ENCODE results near the gene SGIP1. TPM values are rescaled to one million over a fixed set of nuclear protein-coding genes. Genes with fewer than 3 reads are reported as not detected.
"Not testable (repeated sequence)": the region's sequence is repeated elsewhere in the genome, so short reads cannot be mapped to it uniquely, and the experiment has no call there.

The SGIP1 gene
- total RNA-seq, 2 donors from 2014 or later = 3.1 TPM; not detected in 1

DNA sequence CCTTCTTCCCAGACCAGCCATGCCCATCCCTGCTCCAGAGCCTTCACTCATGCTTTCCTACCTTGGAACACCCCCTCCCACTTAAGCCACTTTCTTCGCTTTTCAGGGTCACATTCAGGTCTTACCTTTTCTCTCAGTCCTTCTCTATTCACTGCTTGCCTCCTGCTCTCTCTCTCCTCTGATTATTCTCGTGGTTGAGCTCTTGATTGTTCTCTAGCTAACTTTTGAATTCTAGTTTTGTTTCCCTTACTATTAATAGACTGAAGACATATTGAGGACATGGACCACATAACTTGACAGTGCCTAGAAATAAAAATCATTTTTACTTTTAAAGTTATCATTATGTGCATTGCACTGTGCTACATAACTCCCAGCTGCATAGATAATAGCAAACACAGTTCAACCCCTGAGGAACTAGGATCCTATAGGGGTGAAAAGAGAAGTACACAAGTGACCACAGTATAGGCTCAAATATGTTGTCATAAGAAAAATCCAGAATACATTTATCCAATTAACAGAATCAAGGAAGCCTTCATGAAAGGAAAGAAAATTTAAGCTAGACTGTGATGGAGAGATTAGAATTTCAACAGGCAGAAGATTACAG is 245.6 kb downstream of the SGIP1 start:
- WGBS, 2 donors = 60 to 70% methylated on average over 2 of the region's 2 CpGs
- H3K4me1 ChIP-seq = no peaks in the 10 kb centered on the region
- TF ChIP-seq, protein P1, sequence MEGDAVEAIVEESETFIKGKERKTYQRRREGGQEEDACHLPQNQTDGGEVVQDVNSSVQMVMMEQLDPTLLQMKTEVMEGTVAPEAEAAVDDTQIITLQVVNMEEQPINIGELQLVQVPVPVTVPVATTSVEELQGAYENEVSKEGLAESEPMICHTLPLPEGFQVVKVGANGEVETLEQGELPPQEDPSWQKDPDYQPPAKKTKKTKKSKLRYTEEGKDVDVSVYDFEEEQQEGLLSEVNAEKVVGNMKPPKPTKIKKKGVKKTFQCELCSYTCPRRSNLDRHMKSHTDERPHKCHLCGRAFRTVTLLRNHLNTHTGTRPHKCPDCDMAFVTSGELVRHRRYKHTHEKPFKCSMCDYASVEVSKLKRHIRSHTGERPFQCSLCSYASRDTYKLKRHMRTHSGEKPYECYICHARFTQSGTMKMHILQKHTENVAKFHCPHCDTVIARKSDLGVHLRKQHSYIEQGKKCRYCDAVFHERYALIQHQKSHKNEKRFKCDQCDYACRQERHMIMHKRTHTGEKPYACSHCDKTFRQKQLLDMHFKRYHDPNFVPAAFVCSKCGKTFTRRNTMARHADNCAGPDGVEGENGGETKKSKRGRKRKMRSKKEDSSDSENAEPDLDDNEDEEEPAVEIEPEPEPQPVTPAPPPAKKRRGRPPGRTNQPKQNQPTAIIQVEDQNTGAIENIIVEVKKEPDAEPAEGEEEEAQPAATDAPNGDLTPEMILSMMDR (IDR thresholded peaks at IDR 0.05) = no peak
- no peak for TF ChIP-seq POLR2A (IDR thresholded peaks at IDR 0.05)
- DNase-seq (no peak), ATAC-seq (no peak)
- H3K27me3 ChIP-seq = no peaks in the 10 kb centered on the region
- intact Hi-C loops (cut with DNase I) = no loop called here
- H3K36me3 ChIP-seq (replicated peaks in 1 of 2; ENCODE audit: insufficient read depth in 1 of 2, low read depth in 2 of 2) = no peaks in the 10 kb centered on the region
- no peak overlapping the region for H3K4me3 ChIP-seq
- H3K9me3 ChIP-seq = no peaks in the 10 kb centered on the region
- H3K27ac ChIP-seq = no peak overlapping the region

GRCh38 chr1:66785800-66786199 is 251.8 kb downstream of the SGIP1 start:
- WGBS, 2 donors = 90 to 100% methylated on average over 1 to 2 of the region's 2 CpGs
- ATAC-seq; H3K4me3 ChIP-seq; intact Hi-C loops (cut with DNase I); H3K36me3 ChIP-seq (replicated peaks in 1 of 2; ENCODE audit: insufficient read depth in 1 of 2, low read depth in 2 of 2); H3K9me3 ChIP-seq; H3K4me1 ChIP-seq; H3K27me3 ChIP-seq; DNase-seq; H3K27ac ChIP-seq: not testable (repeated sequence)

- no peak for DNase-seq
- intact Hi-C loops (cut with DNase I) = no loop called here
- Histone ChIP-seq H3K4me1 (no peaks in the 10 kb centered on the region), H3K27me3 (no peaks in the 10 kb centered on the region), H3K4me3 (no peak overlapping the region), H3K36me3 (replicated peaks in 1 of 2; ENCODE audit: insufficient read depth in 1 of 2, low read depth in 2 of 2) (no peaks in the 10 kb centered on the region), H3K27ac (no peak overlapping the region), H3K9me3 (no peaks in the 10 kb centered on the region)
- WGBS, 2 donors = 79 to 84% methylated on average over 4 of the region's 4 CpGs
- TF ChIP-seq POLR2A (IDR thresholded peaks at IDR 0.05) = no peak
- TF ChIP-seq, protein P1 (IDR thresholded peaks at IDR 0.05) = no peak
- no peak for ATAC-seq
Measured at GRCh38 chr1:66787641-66788040, 253.7 kb downstream of the SGIP1 start.

DNA sequence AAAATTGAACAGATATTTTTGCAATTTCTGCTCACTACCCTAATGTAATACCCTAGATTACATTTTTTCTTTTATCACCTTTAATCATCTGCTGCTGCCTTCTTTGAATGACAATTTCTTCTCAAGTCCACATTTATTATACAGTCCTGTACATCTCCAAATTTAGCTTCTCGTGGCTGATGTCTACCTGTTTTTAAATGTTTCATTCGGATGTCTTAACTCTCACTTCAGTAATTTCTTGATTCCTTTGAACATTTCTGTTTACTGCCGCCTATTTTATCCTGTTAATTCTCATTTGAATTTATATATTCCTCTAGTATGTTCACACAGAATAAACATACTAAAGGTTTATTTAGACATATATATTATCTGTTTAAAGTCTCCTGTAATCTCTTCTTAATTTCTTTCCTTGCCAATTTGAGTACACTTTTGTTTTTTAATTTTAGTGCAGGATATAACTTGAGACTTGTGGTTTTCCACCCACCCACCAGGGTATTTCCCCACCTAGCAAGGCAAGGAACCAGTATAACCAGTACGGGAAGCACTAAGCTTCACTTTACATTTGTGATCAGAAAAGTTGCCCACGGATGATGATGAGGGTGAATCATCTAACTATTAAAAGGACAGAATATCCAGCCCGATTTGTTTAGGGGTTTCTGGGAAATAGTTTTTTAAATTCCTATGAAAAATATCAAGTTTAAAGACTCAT is 254.4 kb downstream of the SGIP1 start:
- no peak for TF ChIP-seq POLR2A (IDR thresholded peaks at IDR 0.05)
- TF ChIP-seq, protein P1 (IDR thresholded peaks at IDR 0.05) = no peak
- Histone ChIP-seq H3K9me3 (no peaks in the 10 kb centered on the region), H3K4me1 (no peaks in the 10 kb centered on the region), H3K27me3 (no peaks in the 10 kb centered on the region), H3K4me3 (no peak overlapping the region), H3K36me3 (replicated peaks in 1 of 2; ENCODE audit: insufficient read depth in 1 of 2, low read depth in 2 of 2) (no peaks in the 10 kb centered on the region), H3K27ac (no peak overlapping the region)
- DNase-seq = no peak
- 60 to 67% methylated on average over 6 of the region's 6 CpGs for WGBS, 2 donors
- intact Hi-C loops (cut with DNase I) = no loop called here
- ATAC-seq = no peak

DNA sequence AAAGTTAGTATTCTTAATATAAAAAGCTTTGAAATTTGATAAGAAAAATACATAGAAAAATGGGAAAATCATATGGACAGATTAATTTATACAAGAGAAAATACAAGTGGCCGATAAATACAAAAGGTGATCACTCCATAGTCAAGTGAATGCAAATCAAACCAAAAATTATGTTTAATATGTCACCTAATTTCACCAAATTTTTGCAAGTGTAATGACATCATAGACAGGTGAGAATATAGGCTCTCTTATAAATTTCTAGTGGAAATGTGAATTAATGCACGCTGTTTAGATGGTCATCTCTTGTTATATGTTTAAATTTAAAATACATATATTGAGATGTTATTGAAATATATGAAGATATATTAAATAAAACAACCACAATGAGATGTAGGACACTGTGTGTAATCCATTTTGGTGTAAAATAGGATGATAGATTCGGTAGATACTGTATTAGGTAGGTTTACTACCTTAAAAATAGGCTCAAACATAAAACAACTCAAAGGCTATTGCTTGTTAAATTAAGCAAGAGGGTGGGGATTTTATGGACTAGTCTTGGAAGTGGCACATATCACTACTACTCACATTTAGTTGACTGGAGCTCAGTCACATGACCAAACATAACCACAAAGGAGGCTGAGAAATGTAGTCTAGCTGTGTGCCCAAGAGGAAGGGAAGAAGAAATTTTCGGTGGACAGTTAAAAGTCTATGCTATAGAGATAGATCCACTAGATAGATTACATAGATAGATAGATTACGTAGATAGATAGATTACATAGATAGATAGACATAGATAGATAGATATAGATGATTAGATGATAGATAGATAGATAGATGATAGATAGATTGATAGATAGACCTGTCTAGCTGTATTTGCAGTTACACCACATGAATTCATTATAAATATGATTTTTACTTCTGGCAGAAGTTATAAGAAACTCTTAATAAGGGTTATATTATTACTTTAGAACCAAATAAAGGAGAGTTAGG is 258.0 kb downstream of the SGIP1 start:
- Histone ChIP-seq H3K36me3 (replicated peaks in 1 of 2; ENCODE audit: insufficient read depth in 1 of 2, low read depth in 2 of 2) (no peaks in the 10 kb centered on the region), H3K27me3 (no peaks in the 10 kb centered on the region), H3K4me1 (no peaks in the 10 kb centered on the region), H3K4me3 (no peak overlapping the region), H3K9me3 (no peaks in the 10 kb centered on the region), H3K27ac (no peak overlapping the region)
- DNase-seq (no peak), ATAC-seq (no peak)
- intact Hi-C loops (cut with DNase I) = no loop called here
- 75 to 79% methylated on average over 5 of the region's 5 CpGs for WGBS, 2 donors
- no peak for TF ChIP-seq POLR2A (IDR thresholded peaks at IDR 0.05)
- TF ChIP-seq, protein P1 (IDR thresholded peaks at IDR 0.05) = no peak

DNA sequence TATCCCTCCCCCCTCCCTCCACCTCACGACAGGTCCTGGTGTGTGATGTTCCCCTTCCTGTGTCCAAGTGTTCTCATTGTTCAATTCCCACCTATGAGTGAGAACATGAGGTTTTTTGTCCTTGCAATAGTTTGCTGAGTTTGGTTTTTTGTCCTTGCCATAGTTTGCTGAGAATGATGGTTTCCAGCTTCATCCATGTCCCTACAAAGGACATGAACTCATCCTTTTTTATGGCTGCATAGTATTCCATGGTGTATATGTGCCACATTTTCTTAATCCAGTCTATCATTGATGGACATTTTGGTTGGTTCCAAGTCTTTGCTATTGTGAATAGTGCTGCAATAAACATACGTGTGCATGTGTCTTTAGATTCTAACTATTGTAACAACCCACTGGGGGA is 261.9 kb downstream of the SGIP1 start:
- ATAC-seq; DNase-seq; H3K9me3 ChIP-seq; H3K4me1 ChIP-seq; H3K27me3 ChIP-seq; H3K4me3 ChIP-seq; H3K36me3 ChIP-seq (replicated peaks in 1 of 2; ENCODE audit: insufficient read depth in 1 of 2, low read depth in 2 of 2); H3K27ac ChIP-seq; intact Hi-C loops (cut with DNase I): not testable (repeated sequence)
- WGBS, 2 donors = 68 to 88% methylated on average over 2 of the region's 2 CpGs
